Measurements from ENCODE around the gene ATP6V0D1.

ATP6V0D1 gene

DNA sequence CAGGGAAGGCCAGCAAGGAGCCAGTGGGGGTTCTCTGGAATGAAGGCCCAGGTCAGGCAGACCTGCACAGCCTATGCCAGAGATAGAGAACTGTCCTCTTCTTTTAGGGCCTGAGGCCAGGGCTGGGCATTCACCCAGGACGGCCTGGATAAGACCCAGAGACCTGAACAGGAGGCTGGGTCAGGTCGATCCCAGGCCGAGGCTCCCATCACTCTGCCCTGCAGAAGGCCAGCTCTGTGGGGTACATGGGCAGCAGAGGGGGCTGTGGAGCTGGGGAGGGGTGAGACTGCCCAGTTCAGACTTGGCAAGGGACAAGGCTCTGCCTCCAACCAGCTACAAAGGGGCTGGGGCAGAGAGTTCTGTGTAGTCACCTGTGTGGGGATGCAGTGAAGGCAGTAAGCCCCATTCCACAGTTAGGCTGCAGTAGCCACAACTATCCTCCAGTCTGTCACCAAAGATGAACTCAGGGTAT, 35.5 kb downstream of the ATP6V0D1 start:
- no peak for DNase-seq (ENCODE audit: low read depth)

GRCh38 chr16:67445126-67445426, 35.9 kb downstream of the ATP6V0D1 start:
- no peak for DNase-seq (ENCODE audit: low read depth)

GRCh38 chr16:67444259-67445125, 36.5 kb downstream of the ATP6V0D1 start:
- no peak for DNase-seq (ENCODE audit: low read depth)

DNA sequence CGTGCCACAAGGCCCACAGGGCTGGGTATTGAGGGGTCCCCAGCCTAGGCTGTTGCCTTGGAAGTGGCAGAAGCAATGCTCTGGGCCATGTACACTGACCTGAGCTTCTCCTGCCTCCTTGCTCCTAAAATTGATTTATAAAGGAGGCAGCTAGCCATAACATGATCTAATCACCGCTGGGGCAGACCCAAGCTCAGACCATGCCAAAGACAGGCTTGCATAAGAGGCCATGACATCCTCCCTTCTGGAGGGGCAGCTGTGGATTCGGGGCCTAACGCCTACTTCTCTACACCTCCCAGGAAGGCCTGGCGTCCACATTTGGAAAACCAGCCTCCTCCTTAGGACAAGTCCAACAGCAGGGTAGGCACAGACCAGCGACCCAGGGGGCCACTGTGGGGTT, 37.7 kb downstream of the ATP6V0D1 start:
- no peak for DNase-seq (ENCODE audit: low read depth)

- DNase-seq (ENCODE audit: low read depth): no peak
These were observed 38.2 kb downstream of the ATP6V0D1 start for GRCh38 chr16:67442581-67443255.

DNA sequence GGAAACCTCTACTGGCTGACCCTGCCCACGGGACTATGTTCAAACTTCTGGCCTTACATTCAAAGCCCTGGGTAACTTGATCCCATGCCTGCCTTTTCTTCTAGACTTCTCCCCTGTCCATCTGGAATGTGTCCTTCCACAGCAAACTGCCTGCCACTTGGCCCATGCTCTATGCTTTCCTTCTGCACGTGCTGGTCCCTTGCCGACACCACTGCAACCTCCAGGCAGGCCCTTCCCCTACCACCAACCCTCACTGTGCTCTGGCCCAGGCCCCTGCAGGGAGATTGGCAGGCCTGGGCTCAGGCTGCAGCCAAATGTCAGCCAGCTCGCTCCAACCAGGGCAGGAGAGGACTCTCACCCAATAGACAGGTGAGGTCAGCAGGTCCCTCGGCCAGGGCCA, 39.0 kb downstream of the ATP6V0D1 start:
- no peak for DNase-seq (ENCODE audit: low read depth)

DNA sequence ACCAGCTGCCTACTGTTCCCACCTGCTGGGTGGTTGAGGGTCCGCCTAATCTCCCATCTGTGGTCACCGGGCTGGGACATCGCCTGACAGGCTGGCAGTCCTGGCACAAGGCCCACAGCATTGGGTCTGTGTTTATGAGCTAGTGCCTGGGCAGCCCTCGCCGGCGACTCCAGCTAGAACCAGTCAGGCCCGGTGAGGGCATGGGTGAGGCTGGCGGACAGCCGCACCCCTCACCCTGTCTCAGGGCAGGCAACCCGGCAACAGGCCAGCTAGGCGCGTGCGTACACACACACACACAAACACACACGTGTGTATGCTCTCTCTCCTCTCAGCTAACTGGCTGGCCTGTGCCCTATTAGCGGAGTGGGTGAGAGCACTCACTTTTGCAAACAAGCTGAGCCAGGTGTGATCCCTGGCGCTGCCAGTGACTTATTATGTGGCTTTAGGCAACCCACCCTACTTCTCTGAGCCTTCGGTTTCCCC, 39.6 kb downstream of the ATP6V0D1 start:
- DNase-seq (ENCODE audit: low read depth): no peak

DNA sequence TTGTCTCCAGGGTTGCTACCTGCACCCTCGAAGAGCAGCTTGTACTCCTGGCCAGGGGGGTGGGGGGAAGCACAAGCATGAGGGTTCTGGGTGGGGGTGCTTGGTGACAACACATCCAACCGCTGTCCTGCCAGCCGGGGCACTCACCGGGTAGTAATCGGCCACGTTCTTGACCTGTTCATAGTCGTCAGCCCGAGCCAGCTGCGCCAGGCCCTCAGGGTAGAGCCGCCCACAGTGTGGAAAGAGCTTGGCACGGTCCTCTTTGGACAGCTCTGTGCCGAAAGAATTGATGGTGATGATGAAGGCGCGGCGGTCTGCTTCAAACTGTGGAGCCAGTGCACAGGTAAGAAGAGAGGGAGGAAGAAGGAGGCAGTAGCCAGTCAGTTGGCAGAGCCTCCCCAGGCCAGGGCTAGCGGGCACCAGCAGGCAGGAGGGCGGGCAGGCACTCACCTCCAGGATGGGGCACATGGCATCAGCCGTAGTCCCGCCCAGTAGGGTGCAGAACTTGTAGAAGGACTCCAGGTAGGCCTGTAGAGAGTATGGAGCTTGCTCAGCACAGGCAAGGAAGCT, 42.0 kb downstream of the ATP6V0D1 start:
- no peak for DNase-seq (ENCODE audit: low read depth)

DNA sequence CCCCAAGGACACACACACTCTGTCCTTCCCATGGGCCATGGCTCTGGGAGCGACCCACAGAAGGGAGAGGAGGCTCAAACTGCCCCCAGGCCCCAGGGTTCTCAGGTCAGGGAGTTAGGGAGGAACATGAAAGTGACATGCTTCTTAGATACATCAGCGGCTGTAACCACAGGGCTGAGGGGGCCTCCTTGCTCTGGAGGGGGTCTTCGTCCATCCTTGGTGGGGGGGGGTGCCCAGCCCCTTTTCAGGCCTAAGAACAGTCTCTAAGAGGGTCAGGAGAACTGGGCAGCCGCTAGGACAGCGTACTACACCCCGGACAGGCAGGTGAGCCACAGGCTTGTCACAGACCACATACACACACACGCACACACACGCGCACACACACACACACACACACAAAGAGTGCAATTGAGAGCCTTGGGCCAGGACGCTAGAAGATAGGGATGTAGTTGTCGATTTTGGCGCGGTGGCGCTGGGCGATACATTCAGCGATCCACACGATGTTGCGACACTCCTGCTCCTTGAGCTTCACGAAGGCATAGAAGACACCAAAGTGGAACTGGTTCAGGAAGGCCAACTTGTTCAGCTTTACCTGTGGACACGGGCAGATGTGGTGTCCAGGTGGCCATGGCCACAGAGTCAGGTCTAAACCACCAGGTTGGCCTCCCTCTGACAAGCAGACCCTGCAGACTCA, 42.7 kb downstream of the ATP6V0D1 start:
- no peak for DNase-seq (ENCODE audit: low read depth)

DNA sequence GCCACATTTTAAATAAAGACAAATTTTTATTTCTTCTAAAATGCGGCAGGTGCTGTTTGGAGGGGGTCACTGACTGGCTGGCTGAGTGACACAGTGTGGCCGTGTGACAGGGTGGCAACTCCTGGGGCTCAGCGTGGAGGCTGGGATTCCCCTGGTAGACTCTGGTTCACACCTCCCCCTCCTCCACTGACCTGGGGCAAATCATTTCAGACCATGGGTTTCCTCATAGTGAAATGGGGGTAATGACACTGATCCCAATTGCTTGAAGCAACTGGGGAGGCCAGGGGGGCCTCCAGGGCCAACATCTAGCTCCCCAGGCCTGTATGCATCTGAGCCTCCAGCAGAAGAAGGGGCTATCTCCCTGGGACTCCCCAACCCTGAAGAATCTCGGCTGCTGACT, 43.4 kb downstream of the ATP6V0D1 start:
- DNase-seq (ENCODE audit: low read depth): no peak

- no peak for DNase-seq (ENCODE audit: low read depth)
These were observed 44.2 kb downstream of the ATP6V0D1 start for GRCh38 chr16:67436640-67437193.

GRCh38 chr16:67435758-67436164, 45.2 kb downstream of the ATP6V0D1 start:
- no peak for DNase-seq (ENCODE audit: low read depth)

DNA sequence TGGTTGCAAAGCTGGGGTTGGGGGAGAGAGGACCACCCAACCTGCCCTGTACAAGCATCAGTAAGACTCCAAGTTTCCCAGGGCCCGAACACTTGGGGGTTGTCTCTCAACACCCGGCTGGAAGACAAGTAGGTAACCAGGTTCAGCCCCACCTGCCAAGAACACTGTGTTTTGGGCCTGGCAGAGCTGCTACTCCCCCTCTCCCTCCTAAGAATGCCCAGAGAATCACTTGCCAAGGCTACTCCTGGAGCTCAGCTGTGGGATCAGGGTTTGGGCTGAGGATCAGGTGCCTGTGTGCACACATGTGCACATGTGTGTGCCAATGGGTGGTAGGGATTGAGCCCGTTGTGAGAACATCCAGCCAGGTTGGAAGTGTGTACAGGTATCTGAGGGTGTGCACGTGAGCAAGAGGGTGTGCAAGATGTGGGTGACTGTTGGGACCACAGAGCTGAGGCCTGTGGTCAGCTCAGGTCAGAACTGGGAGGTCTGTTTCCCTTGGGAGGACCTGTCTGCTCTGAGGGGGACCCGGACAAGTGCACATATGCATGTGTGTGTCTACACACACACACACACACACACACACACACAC, 47.7 kb downstream of the ATP6V0D1 start:
- DNase-seq (ENCODE audit: low read depth): no peak

DNA sequence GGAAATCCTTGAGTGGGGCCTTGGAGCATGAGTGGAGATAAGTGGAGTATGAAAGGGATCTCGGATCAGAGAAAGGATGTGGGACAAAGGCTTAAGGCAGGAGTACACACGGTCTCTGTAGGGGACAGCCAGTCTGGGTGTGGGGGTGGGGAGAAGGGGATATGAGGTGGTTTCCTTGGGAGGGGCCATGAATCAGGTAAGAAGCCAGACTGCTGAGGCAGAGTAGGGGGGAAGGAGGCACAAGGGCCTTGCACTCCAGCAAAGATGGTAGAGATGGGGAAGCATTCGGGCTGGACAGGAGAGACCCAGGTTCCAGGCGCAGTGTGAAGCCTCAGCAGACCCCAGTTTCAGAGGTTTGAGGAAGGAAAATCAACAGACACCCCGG, 48.5 kb downstream of the ATP6V0D1 start:
- no peak for DNase-seq (ENCODE audit: low read depth)

GRCh38 chr16:67431775-67432505, 49.0 kb downstream of the ATP6V0D1 start:
- no peak for DNase-seq (ENCODE audit: low read depth)

GRCh38 chr16:67430977-67431774, 49.8 kb downstream of the ATP6V0D1 start, which contains the start of gene HSD11B2:
TSS of gene HSD11B2 (plus strand) at chr16:67431121. CDS start at chr16:67431249, 128 bp downstream.
- DNase-seq (ENCODE audit: low read depth): no peak

GRCh38 chr16:67430504-67430976, 50.4 kb downstream of the ATP6V0D1 start:
- DNase-seq (ENCODE audit: low read depth): no peak

DNA sequence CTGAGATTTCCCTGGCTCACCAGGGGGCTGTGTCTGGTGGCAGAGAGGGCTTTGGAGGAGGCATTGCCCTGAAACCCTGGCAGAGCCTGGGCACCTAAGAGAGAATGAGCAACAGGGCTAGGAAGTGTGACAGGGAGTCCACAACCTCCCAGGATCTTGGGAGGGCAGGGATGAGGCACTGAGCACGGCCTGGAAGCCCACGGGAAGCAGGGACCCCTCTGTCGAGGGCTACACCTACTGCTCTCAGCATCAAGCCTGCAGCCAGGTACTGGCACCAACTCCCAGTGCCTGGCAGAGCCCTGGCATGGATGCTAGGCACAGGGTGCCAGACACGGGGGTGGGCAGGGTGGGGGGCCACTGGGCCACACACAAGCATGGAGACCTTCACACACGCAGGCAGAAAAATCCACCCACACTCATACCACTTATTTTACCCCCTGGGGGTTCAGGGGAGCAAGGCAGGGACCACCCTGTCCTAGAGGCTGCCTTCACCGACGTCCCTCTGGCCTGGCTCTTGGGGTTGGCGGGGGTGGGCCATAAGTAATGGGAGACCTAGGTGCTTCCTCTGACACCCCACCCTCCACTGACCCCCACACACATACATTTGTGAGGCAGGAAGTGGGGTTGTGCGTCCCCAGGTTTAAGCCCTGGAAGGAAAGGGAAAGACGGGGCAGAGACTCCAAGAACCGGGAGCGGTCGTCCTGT, 51.0 kb downstream of the ATP6V0D1 start:
- DNase-seq (ENCODE audit: low read depth): no peak

GRCh38 chr16:67429053-67429798, 51.7 kb downstream of the ATP6V0D1 start:
- no peak for DNase-seq (ENCODE audit: low read depth)
